Posterior cingulate gyrus (tissue), 11 donors: ENCODE results near the gene TEX22.

Experiments
- DNase-seq, 10 donors: peaks; one replicate each; pipeline versions ENCODE4 v3.0.0 to v3.0.0-alpha.2; 2020 to 2021; ENCODE audit warnings: mixed read lengths in 3 of 10
- intact Hi-C: fragments of 100-400 bp; cut with DNase I; formaldehyde crosslinking; loops from one replicate; pipeline ENCODE4 v1.15.1; 2023

TEX22 gene

GRCh38 chr14:105395538-105395854, 2.8 kb upstream of the TEX22 start:
- DNase-seq: peak in 2 of 10 donors; percentile 7 to 33
- intact Hi-C loops: no loop called here

GRCh38 chr14:105397350-105397931, 897 bp upstream of the TEX22 start:
- intact Hi-C loops: no loop called here
- DNase-seq: peak in 3 of 10 donors; percentile 12 to 82 (median 78)

DNA sequence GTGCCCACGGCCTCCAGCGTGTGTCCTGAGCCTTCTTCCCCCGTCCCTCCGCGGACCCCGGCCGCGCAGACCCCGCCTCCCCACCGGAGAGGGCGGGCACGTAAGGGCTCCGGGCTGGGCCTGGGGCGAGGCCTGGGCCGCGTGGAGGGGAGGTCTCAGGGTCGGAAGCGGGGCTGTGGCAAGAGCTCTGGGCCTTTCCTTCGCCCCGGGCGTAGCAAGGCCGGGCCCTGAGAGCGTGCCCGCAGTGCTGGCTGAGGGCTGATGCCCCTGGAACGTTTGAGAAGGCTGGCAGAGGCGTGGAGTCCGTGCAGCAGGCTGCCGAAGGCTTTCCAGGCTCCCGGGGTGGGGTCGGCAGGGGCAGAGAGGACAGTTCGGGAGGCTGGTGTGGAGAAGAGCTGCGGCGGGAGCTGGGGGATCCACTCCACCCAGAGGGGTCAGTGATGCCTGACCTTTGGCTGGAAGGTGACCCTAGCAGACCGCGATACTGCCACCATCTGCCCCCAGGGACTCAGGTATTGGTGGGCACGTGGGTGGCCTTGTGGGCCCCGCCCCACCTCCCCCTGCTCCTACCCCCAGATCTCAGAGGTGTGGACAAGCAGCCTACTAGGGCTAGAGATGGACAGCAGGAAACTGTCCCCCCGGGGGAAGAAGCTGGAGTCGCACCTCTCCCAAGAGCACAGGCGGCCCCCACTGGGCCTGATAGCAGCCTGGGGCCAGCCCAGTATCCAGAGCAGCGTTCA, 558 bp downstream of the TEX22 start:
- intact Hi-C loops: no loop called here
- no peak for DNase-seq

- intact Hi-C loops: no loop called here
- peak in 1 of 10 donors; percentile 8 for DNase-seq
These were observed 1.1 kb downstream of the TEX22 start for GRCh38 chr14:105399466-105399775.

GRCh38 chr14:105400016-105400415, 1.7 kb downstream of the TEX22 start:
- intact Hi-C loops: no loop called here
- DNase-seq: no peak

DNA sequence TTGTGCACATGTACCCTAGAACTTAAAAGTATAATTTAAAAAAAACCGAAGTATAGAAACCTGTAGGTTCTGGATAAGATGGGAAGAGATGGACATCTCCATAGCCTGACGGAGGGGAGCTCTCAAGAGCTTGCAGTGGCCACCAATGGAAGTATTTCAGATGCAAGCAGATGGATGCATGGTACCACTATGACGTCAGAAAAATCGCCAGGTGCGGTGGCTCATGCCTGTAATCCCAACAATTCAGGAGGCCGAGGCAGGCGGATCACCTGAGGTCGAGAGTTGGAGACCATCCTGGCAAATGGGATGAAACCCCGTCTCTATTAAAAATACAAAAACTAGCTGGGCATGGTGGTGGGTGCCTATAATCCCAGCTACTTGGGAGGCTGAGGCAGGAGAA, 3.4 kb downstream of the TEX22 start:
- intact Hi-C loops: no loop called here
- no peak for DNase-seq

DNA sequence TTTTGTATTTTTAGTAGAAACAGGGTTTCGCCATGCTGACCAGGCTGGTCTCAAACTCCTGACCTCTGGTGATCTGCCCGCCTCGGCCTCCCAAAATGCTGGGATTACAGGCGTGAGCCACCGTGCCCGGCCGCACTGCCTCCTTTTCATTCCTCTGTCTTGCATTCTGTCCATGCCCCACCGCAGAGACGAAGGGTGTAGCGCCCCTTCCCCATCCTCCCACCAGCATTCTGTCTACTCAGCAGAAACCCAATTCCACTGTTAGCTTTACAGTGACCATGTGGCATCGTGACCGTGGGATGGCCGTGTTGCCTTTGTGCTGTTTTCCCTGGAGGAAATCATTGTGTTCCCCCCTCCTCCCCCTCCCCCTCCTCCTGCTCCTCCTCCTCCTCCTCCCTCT, 10.3 kb downstream of the TEX22 start:
- intact Hi-C loops: no loop called here
- peak in 1 of 10 donors; percentile 65 for DNase-seq

GRCh38 chr14:105409364-105409763, 11.0 kb downstream of the TEX22 start:
- DNase-seq: no peak
- intact Hi-C loops: no loop called here

DNA sequence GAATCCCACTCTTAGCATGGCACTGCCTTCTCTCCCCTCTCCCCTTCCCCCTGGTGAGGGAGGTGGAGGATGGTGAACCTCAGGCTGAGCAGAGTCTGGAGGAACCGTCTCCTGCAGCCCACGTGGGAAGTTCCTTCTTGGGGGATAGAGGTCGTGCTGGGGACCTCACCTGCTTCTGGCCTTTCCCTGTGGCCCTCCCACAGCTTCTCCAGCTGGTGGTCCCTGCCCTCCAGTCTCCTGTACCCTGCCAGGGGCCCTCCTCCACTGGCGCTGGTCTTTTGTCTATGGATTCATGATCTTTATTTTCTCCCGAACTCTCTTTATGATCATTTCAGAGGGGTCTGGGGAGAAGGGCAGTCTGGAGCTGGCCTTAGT, 12.3 kb downstream of the TEX22 start:
- intact Hi-C loops: no loop called here
- no peak for DNase-seq

DNA sequence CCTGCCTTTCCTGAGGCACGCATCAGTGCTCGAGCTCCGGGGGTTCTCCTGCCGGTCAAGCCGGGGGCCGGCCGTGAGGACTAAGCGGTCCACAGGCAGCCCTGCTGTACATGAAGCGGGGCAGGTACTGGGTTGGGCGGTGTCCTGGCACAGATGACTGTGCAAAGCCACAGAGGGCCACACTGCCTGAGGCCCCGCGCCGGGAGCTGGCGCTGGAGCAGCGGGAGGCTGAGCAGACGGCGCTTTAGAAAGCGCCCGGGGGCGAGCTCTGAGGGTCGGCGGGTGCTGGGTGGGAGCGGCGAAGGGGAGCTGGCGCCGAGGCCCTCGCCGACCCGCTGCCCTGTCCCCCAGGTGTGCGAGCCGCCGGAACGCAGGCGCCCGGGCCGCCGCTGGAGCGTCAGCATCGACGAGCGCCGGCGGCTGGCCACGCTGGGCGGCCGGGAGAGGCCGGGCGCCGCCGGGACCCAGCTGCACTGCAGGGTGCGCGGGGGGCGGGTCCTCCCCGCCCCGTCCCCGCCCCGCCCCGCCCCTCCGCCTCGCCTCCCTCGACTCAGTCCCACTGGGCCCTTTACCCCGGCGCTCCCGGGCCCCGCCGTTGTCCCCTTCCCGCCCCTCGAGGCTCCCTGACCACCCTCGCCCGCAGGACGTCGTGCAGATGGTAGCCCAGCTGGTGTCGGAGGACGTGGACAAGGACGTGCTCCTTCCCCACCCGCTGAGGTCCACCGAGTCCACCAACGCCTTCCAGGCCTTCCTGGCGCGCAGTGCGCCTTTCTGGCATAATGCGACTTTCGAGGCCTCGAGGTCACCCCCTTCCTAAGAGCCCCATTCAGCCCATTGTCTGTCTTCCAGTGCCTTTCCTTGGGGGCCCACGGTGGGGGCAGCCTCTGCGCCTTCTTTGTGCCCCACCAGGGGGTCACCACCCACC, 12.9 kb downstream of the TEX22 start:
- intact Hi-C loops: no loop called here
- DNase-seq: peak in 3 of 10 donors; percentile 53 to 82 (median 61)

GRCh38 chr14:105411985-105412770, 13.8 kb downstream of the TEX22 start:
- intact Hi-C loops: no loop called here
- DNase-seq: peak in 2 of 10 donors; percentile 44 to 75

- intact Hi-C loops: no loop called here
- peak in 2 of 10 donors; percentile 33 to 73 for DNase-seq
These were observed 14.6 kb downstream of the TEX22 start for GRCh38 chr14:105412771-105413543.

GRCh38 chr14:105413544-105413886, 15.2 kb downstream of the TEX22 start:
- intact Hi-C loops: no loop called here
- peak in 5 of 10 donors; percentile 22 to 87 (median 55) for DNase-seq

GRCh38 chr14:105414456-105415371, 16.4 kb downstream of the TEX22 start:
- intact Hi-C loops: no loop called here
- peak; percentile 61 to 98 (median 84) for DNase-seq

- DNase-seq: peak in 1 of 10 donors; percentile 72
- intact Hi-C loops: no loop called here
These were observed 17.4 kb downstream of the TEX22 start for GRCh38 chr14:105415481-105416428.

DNA sequence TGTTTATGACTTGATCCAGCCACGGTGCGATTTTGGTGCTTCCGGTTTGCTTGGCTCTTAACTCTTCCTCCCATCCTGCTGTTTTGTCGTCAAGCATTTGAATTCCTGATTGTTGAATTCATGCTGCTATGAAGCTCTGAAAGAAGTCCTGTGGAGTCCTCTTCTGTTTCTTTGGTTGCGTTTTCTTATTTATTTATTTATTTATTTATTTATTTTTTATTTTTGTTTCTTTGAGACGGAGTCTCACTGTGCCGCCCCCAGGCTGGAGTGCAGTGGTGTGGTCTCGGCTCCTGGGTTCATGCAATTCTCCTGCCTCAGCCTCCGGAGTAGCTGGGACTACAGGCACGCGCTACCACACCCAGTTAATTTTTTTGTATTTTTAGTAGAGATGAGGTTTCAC, 18.3 kb downstream of the TEX22 start:
- intact Hi-C loops: no loop called here

GRCh38 chr14:105417690-105418121, 19.4 kb downstream of the TEX22 start:
- peak in 2 of 10 donors; percentile 26 to 46 for DNase-seq
- intact Hi-C loops: no loop called here

More for the DNA sequence above, 18.3 kb downstream of the TEX22 start:
- DNase-seq: peak in 3 of 10 donors; percentile 26 to 70 (median 45)
